Smooth muscle cell (in vitro differentiated cells): ENCODE measurements around the gene TMEM245. TPM values are rescaled to one million over a fixed set of nuclear protein-coding genes. Genes with fewer than 3 reads are reported as not detected.

ENCODE experiments used
- DNase-seq: peaks from one replicate; lab custom pipeline; 2025; ENCODE audit not compliant: unreplicated experiment; lab: John Stamatoyannopoulos, UW
- H2AFZ ChIP-seq: fragments of 200-600 bp; sonication (generic); 2 replicates; pipeline ENCODE4 v1.6.0; 2016; ENCODE audit warnings: antibody characterized with exemption, low read depth, mild to moderate bottlenecking
- H3F3A ChIP-seq: fragments of 200-600 bp; sonication (generic); 2 replicates; pipeline ENCODE4 v1.6.0; 2017; ENCODE audit warnings: antibody characterized with exemption, low read depth
- H3K27ac ChIP-seq: fragments of 200-600 bp; sonication (generic); 2 replicates; pipeline ENCODE4 v1.5.1; 2016; ENCODE audit warnings: low read depth, mild to moderate bottlenecking
- H3K27me3 ChIP-seq: fragments of 200-600 bp; sonication (generic); 2 replicates; pipeline ENCODE4 v1.6.1; 2016; ENCODE audit warnings: low read depth, mild to moderate bottlenecking
- H3K36me3 ChIP-seq: fragments of 200-600 bp; sonication (generic); 2 replicates; pipeline ENCODE4 v1.5.1; 2016; ENCODE audit warnings: low read depth
- H3K4me1 ChIP-seq: fragments of 200-600 bp; sonication (generic); 2 replicates; pipeline ENCODE4 v1.5.1; 2016; ENCODE audit warnings: low read depth
- H3K4me2 ChIP-seq: fragments of 200-600 bp; sonication (generic); 2 replicates; pipeline ENCODE4 v1.6.0; 2016; ENCODE audit warnings: mild to moderate bottlenecking
- H3K4me3 ChIP-seq: fragments of 200-600 bp; sonication (generic); 2 replicates; pipeline ENCODE4 v1.5.1; 2016; ENCODE audit warnings: mild to moderate bottlenecking
- H3K79me2 ChIP-seq: fragments of 200-600 bp; sonication (generic); 2 replicates; pipeline ENCODE4 v1.6.0; 2016; ENCODE audit warnings: low read depth, mild to moderate bottlenecking
- H3K9ac ChIP-seq: fragments of 200-600 bp; sonication (generic); 2 replicates; pipeline ENCODE4 v1.6.0; 2016; ENCODE audit warnings: low read depth
- H3K9me3 ChIP-seq: fragments of 200-600 bp; sonication (generic); replicated peaks from 2 replicates; pipeline ENCODE4 v1.5.1; 2016; ENCODE audit warnings: low read depth
- H4K20me1 ChIP-seq: fragments of 200-600 bp; sonication (generic); 2 replicates; pipeline ENCODE4 v1.6.0; 2016; ENCODE audit warnings: low read depth
- WGBS: methylation state at CpG from one replicate; pipeline ENCODE4 v1.1.7; 2016; ENCODE audit warnings: low lambda C conversion rate; 5-methylcytosine and 5-hydroxymethylcytosine counted together
- polyA plus RNA-seq: library from polyadenylated mRNA; unstranded; fragments of >200 nt; fragmentation: Nextera tagmentation; extraction: Ambion mirVana; gene quantifications from 2 replicates; pipeline ENCODE4 v1.2.1, GENCODE V29; 2016
- total RNA-seq: library from RNA; depleted of rRNA; stranded (reverse); fragments of >200 nt; gene quantifications from 2 replicates; pipeline ENCODE4 v1.2.3, GENCODE V29; 2014
- TF ChIP-seq, protein P1 (sequence below): fragments of 200-600 bp; sonication (generic); IDR thresholded peaks from 2 replicates; pipeline ENCODE4 v1.5.1; 2017; ENCODE audit warnings: borderline replicate concordance, mild to moderate bottlenecking, antibody characterized with exemption; ENCODE audit not compliant: insufficient read depth, poor library complexity, severe bottlenecking

The TMEM245 gene
- total and polyA plus RNA-seq, 2 experiments from 2014 or later = 16.3 to 39.7 TPM

GRCh38 chr9:109107402-109108240 is 12.1 kb downstream of the TMEM245 start:
- TF ChIP-seq, protein P1, sequence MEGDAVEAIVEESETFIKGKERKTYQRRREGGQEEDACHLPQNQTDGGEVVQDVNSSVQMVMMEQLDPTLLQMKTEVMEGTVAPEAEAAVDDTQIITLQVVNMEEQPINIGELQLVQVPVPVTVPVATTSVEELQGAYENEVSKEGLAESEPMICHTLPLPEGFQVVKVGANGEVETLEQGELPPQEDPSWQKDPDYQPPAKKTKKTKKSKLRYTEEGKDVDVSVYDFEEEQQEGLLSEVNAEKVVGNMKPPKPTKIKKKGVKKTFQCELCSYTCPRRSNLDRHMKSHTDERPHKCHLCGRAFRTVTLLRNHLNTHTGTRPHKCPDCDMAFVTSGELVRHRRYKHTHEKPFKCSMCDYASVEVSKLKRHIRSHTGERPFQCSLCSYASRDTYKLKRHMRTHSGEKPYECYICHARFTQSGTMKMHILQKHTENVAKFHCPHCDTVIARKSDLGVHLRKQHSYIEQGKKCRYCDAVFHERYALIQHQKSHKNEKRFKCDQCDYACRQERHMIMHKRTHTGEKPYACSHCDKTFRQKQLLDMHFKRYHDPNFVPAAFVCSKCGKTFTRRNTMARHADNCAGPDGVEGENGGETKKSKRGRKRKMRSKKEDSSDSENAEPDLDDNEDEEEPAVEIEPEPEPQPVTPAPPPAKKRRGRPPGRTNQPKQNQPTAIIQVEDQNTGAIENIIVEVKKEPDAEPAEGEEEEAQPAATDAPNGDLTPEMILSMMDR = no peak
- no peaks in the 10 kb centered on the region for H3K27me3 ChIP-seq
- H2AFZ ChIP-seq = no peak overlapping the region
- WGBS = 19% methylated on average over 4 of the region's 4 CpGs
- peaks cover 11% of the 10 kb centered on the region for H3F3A ChIP-seq
- H3K36me3 ChIP-seq = no peaks in the 10 kb centered on the region
- H3K27ac ChIP-seq = peak overlapping the region; percentile 86
- peaks cover 35% of the 10 kb centered on the region for H3K4me1 ChIP-seq
- DNase-seq = no peak
- peaks cover 59% of the 10 kb centered on the region for H4K20me1 ChIP-seq
- peak overlapping the region; percentile 73 for H3K4me2 ChIP-seq
- peaks cover 79% of the 10 kb centered on the region for H3K79me2 ChIP-seq
- H3K9ac ChIP-seq = peak overlapping the region; percentile 39
- H3K4me3 ChIP-seq = no peak overlapping the region
- no peaks in the 10 kb centered on the region for H3K9me3 ChIP-seq

GRCh38 chr9:109101810-109102209 is 17.9 kb downstream of the TMEM245 start:
- 64% methylated on average over 3 of the region's 3 CpGs for WGBS
- Histone ChIP-seq H3K9ac (no peak overlapping the region), H4K20me1 (peaks cover 38% of the 10 kb centered on the region), H3K79me2 (peaks cover 68% of the 10 kb centered on the region), H3K4me3 (no peak overlapping the region), H3K36me3 (no peaks in the 10 kb centered on the region), H3K27ac (peak overlapping the region; percentile 64), H3K9me3 (no peaks in the 10 kb centered on the region), H3F3A (peaks cover 16% of the 10 kb centered on the region), H3K27me3 (no peaks in the 10 kb centered on the region), H2AFZ (no peak overlapping the region), H3K4me1 (peaks cover 22% of the 10 kb centered on the region), H3K4me2 (no peak overlapping the region)
- no peak for DNase-seq
- TF ChIP-seq, protein P1 = no peak

DNA sequence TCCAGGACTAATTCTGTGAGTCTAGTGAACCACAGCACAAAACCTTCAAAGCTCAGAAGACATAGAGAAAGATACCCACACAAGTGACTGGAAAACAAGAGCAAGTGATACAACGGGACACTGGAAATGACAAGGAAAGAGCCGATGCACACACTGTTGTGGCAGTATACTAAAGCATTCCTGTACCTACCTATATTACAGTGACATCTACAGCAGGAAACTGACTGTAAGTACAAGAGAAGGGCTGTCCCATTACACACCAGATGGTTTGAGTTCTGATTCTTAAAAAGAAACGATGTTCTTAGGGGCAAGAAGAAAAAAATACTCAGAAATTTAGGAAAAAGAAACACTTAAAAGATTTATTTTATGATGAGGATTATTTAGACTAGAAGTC is 18.5 kb downstream of the TMEM245 start:
- 83% methylated on average over 3 of the region's 3 CpGs for WGBS

More for the DNA sequence above, 18.5 kb downstream of the TMEM245 start:
- H3K27ac ChIP-seq = peak overlapping the region; percentile 64
- no peaks in the 10 kb centered on the region for H3K9me3 ChIP-seq
- no peak for DNase-seq
- no peaks in the 10 kb centered on the region for H3K36me3 ChIP-seq
- no peak overlapping the region for H3K4me2 ChIP-seq
- peaks cover 13% of the 10 kb centered on the region for H3F3A ChIP-seq
- H2AFZ ChIP-seq = no peak overlapping the region
- TF ChIP-seq, protein P1 = no peak
- no peak overlapping the region for H3K9ac ChIP-seq
- H3K27me3 ChIP-seq = no peaks in the 10 kb centered on the region
- H3K4me1 ChIP-seq = peaks cover 22% of the 10 kb centered on the region
- no peak overlapping the region for H3K4me3 ChIP-seq
- peaks cover 34% of the 10 kb centered on the region for H4K20me1 ChIP-seq
- peaks cover 68% of the 10 kb centered on the region for H3K79me2 ChIP-seq
